Coronary artery (tissue), 2 donors: Measurements from ENCODE around the gene SLIT3.

Source experiments
- DNase-seq: peaks from one replicate; pipeline ENCODE4 v3.0.0-alpha.2; 2017; ENCODE audit warnings: low spot score
- H3K27ac ChIP-seq, 2 donors: fragments of 200-600 bp; sonication (generic); one replicate each; pipeline ENCODE4 v1.5.1; 2016 to 2019
- H3K4me3 ChIP-seq: fragments of 200-600 bp; sonication (generic); 2 replicates; pipeline ENCODE4 v1.5.1; 2016; ENCODE audit warnings: mild to moderate bottlenecking, moderate library complexity
- CTCF ChIP-seq: fragments of 200-600 bp; sonication (generic); IDR thresholded peaks from one replicate; pipeline ENCODE4 v1.5.1; 2019; ENCODE audit warnings: antibody characterized with exemption

SLIT3 gene

GRCh38 chr5:169164481-169164925 lies 136.4 kb downstream of the SLIT3 start:
- DNase-seq = no peak
- no peak for TF ChIP-seq CTCF
- H3K27ac ChIP-seq = peak overlapping the region; percentile 60 to 71

GRCh38 chr5:169162407-169162806 lies 138.5 kb downstream of the SLIT3 start:
- TF ChIP-seq CTCF = no peak
- Histone ChIP-seq H3K4me3 (no peak overlapping the region), H3K27ac (peak overlapping the region in 1 of 2 donors; percentile 85)
- no peak for DNase-seq

More at GRCh38 chr5:169164481-169164925, 136.4 kb downstream of the SLIT3 start:
- no peak overlapping the region for H3K4me3 ChIP-seq

- Histone ChIP-seq H3K27ac (peak overlapping the region; percentile 75 to 85), H3K4me3 (peak overlapping the region; percentile 39)
- TF ChIP-seq CTCF = no peak
- DNase-seq = peak; percentile 93
These were observed 139.8 kb downstream of the SLIT3 start for GRCh38 chr5:169161022-169161680.

GRCh38 chr5:169160405-169160901 lies 140.5 kb downstream of the SLIT3 start:
- Histone ChIP-seq H3K4me3 (peak overlapping the region; percentile 39), H3K27ac (peak overlapping the region; percentile 75 to 85)
- DNase-seq = no peak
- TF ChIP-seq CTCF = no peak

GRCh38 chr5:169158764-169159163 lies 142.2 kb downstream of the SLIT3 start:
- no peak for DNase-seq
- no peak for TF ChIP-seq CTCF
- H3K4me3 ChIP-seq = no peak overlapping the region
- no peak overlapping the region for H3K27ac ChIP-seq

GRCh38 chr5:169157064-169157463 lies 143.9 kb downstream of the SLIT3 start:
- TF ChIP-seq CTCF = no peak
- DNase-seq = no peak
- Histone ChIP-seq H3K4me3 (no peak overlapping the region), H3K27ac (no peak overlapping the region)

GRCh38 chr5:169154679-169155078 lies 146.3 kb downstream of the SLIT3 start:
- no peak for TF ChIP-seq CTCF
- no peak for DNase-seq
- Histone ChIP-seq H3K27ac (no peak overlapping the region), H3K4me3 (no peak overlapping the region)
